ENCODE measurements around the gene ADGRL3.

ADGRL3 gene

GRCh38 chr4:61408861-61409260, 208.7 kb downstream of the ADGRL3 start:
- CTCF ChIA-PET = no interaction called here
- peaks cover 5% of the 10 kb centered on the region; the same call in 1 of the 2 replicates for H3K4me1 ChIP-seq (ENCODE audit: control insufficient read depth, insufficient read depth, low read length)
- no peak overlapping the region for H3K4me3 ChIP-seq (ENCODE audit: low read depth, low read length)

GRCh38 chr4:61411241-61411640, 211.1 kb downstream of the ADGRL3 start:
- no peak overlapping the region for H3K27ac ChIP-seq (ENCODE audit: extremely low read depth, low read depth, low read length)
- TF ChIP-seq ZNF692 (tag by site-specific recombination; IDR thresholded peaks at IDR 0.05) = no peak
- no peak for TF ChIP-seq ZBTB11 (tag by site-specific recombination; conservative IDR thresholded peaks at IDR 0.05; ENCODE audit: low read depth)
- TF ChIP-seq ZNF239 (tag by site-specific recombination; IDR thresholded peaks at IDR 0.05) = no peak
- no peak for TF ChIP-seq ZNF433 (tag by site-specific recombination; IDR thresholded peaks at IDR 0.05; ENCODE audit: low read depth)
- no peak for TF ChIP-seq ZNF157 (tag by site-specific recombination; IDR thresholded peaks at IDR 0.05)
- no peak for TF ChIP-seq TRIM28 (IDR thresholded peaks at IDR 0.05; ENCODE audit: borderline replicate concordance, low read length)
- TF ChIP-seq ZNF18 (tag by site-specific recombination; IDR thresholded peaks at IDR 0.05) = no peak
- no peak for TF ChIP-seq ZNF830 (tag by site-specific recombination; IDR thresholded peaks at IDR 0.05; ENCODE audit: low read depth)
- no peak for TF ChIP-seq ZBTB6 (tag by site-specific recombination; IDR thresholded peaks at IDR 0.05)
- no peak for TF ChIP-seq ZBTB26 (tag by site-specific recombination; optimal IDR thresholded peaks at IDR 0.05)
- no peak for TF ChIP-seq ZNF560 (tag by site-specific recombination; IDR thresholded peaks at IDR 0.05; ENCODE audit: borderline replicate concordance)
- TF ChIP-seq ZBTB8A (tag by site-specific recombination; IDR thresholded peaks at IDR 0.05) = no peak
- no peak for TF ChIP-seq ZNF366 (tag by site-specific recombination; conservative IDR thresholded peaks at IDR 0.05)
- TF ChIP-seq ZNF19 (tag by site-specific recombination; IDR thresholded peaks at IDR 0.05; ENCODE audit: low read depth) = no peak
- TF ChIP-seq PRDM1 (tag by site-specific recombination; IDR thresholded peaks at IDR 0.05) = no peak

More at GRCh38 chr4:61408861-61409260, 208.7 kb downstream of the ADGRL3 start:
- TF ChIP-seq ZSCAN18 (tag by site-specific recombination; IDR thresholded peaks at IDR 0.05) (no peak), KLF8 (tag by site-specific recombination; IDR thresholded peaks at IDR 0.05) (no peak), ZNF274 (IDR thresholded peaks at IDR 0.05; ENCODE audit: low read length) (no peak), ZNF274 (tag by site-specific recombination; IDR thresholded peaks at IDR 0.05; ENCODE audit: borderline replicate concordance) (no peak), YY2 (tag by site-specific recombination; IDR thresholded peaks at IDR 0.05) (no peak), ZNF530 (tag by site-specific recombination; IDR thresholded peaks at IDR 0.05; ENCODE audit: low read depth) (no peak), ELK4 (IDR thresholded peaks at IDR 0.05; ENCODE audit: borderline replicate concordance, low read depth, low read length) (no peak), ZNF677 (tag by site-specific recombination; IDR thresholded peaks at IDR 0.05) (no peak), HOXD13 (CRISPR knock-in tag; IDR thresholded peaks at IDR 0.05; ENCODE audit: borderline replicate concordance) (no peak), ZNF112 (tag by site-specific recombination; IDR thresholded peaks at IDR 0.05) (no peak)
- no peak overlapping the region for H3K27ac ChIP-seq (ENCODE audit: extremely low read depth, low read depth, low read length)
- H3K9me3 ChIP-seq (ENCODE audit: control insufficient read depth, insufficient read depth, low read depth, low read length) = no peaks in the 10 kb centered on the region
- no peaks in the 10 kb centered on the region for H3K36me3 ChIP-seq (ENCODE audit: control insufficient read depth in 2 of 2, insufficient read depth in 1 of 2, low read length in 2 of 2)
- POLR2A ChIA-PET = no interaction called here

More at GRCh38 chr4:61411241-61411640, 211.1 kb downstream of the ADGRL3 start:
- no peaks in the 10 kb centered on the region for H3K36me3 ChIP-seq (ENCODE audit: control insufficient read depth in 2 of 2, insufficient read depth in 1 of 2, low read length in 2 of 2)
- H3K4me3 ChIP-seq (ENCODE audit: low read depth, low read length) = no peak overlapping the region
- peaks cover 5% of the 10 kb centered on the region; the same call in 1 of the 2 replicates for H3K4me1 ChIP-seq (ENCODE audit: control insufficient read depth, insufficient read depth, low read length)
- H3K9me3 ChIP-seq (ENCODE audit: control insufficient read depth, insufficient read depth, low read depth, low read length) = no peaks in the 10 kb centered on the region
- CTCF ChIA-PET = interaction anchor here (0.5 to 0.7 kb wide), 2 partner anchors 10 to 274 kb away, joined by 3 read pairs; no protein-coding TSS in a partner anchor
- POLR2A ChIA-PET = no interaction called here

Measured in HEK293 (cell line).